EH (cell line): Measurements from ENCODE around the gene MYO1B.
A peak's percentile ranks its signal among the peaks of the same experiment; 100 is the strongest.

Source experiments
- DNase-seq: peaks from one replicate; pipeline ENCODE4 v3.0.0-alpha.2; 2015; ENCODE audit warnings: low read depth

The MYO1B gene

DNA sequence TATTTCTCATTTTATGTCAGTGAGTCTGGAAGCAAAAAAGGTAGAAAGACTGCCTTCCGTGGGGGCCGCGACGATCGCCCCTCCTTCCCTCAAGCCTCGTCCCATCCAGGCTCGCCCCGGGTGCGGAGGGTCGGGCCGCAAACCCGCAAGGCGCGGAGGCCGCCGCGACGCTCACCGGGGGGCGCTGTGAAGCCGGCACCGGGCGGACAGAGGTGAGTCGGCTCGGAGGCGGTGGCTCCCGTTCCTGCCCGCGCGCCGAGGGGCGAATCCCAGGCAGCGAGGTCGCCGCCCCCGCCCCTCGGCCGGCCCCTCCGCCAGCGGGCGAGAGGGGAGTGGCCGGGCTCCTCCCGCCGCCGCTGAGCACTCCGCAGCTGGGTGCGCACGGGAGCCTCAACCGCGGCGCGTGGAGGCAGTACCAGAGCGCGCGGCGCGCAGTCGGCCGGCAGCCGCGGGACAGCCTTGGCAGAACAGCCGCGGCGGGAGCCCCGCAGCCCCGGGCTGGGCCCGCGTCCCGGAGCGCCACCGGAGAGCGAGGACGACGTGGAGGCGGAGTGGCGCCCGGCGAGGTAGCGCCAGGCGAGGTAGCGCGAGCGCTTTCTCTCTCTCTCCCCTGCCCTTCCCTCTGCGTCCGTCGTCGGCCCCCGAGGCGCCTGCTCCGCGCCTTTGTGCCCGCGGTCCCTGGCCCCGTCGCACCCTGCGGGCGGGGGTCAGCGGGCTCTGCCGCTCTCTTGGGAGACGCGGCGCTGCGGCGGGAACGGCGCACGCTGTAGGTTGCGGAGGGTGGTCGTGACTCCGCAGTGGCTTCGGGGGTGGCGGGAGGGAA lies at the start of gene MYO1B:
MYO1B (plus strand) TSS at position 359 of the 823 bp plus-strand sequence. CDS start 31,492 bp downstream, outside the sequence.
- DNase-seq: peak; percentile 84

- no peak for DNase-seq
Measured at GRCh38 chr2:191197096-191197495, 48.1 kb upstream of the MYO1B start.

DNA sequence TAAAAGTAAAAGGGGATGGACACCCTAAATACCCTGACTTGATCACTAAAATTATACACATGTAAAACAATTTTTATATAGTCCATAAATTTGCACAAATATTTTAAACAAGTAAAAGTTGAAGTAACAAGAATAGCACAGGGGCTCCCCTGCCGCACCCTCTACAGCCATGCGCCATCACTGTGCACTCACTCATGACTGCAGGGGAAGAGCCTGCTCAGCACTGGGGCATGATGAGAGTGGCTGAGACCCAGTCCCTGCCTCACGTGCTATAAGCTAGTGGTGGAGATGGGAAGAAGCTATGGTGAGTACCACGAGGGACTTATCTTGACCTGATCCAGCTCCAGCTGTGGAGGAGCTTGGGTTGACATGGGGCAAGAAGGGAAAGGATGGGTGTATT lies 46.9 kb upstream of the MYO1B start:
- no peak for DNase-seq

DNA sequence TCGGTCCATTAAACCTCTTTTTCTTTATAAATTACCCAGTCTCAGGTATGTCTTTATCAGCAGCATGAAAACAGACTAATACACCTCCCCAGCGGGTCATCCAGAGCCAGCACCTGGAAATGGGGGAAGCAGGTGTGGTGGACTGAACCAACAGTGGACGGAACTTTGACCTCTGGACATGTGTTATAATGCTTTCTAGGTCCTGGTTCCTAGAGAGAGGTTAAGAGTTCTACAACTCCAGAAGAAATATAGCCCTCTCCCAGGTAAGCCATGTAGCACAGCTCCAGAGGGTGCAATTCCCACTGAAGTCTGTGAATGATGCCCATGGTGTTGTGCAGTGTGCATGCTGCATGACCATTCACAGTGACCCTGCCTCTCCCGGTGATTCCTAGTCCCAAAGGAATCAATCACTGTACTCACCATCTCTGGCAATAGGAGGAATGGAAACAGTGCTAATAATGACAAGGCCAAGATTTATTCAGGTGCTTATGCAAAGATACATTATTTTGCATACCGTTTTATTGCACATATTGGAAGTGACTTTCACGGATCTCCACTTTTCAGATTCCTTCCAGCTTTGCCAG lies 45.2 kb upstream of the MYO1B start:
- no peak for DNase-seq

- no peak for DNase-seq
Measured at GRCh38 chr2:191200910-191201309, 44.3 kb upstream of the MYO1B start.

GRCh38 chr2:191202209-191202721 lies 42.9 kb upstream of the MYO1B start:
- peak; percentile 86 for DNase-seq

DNA sequence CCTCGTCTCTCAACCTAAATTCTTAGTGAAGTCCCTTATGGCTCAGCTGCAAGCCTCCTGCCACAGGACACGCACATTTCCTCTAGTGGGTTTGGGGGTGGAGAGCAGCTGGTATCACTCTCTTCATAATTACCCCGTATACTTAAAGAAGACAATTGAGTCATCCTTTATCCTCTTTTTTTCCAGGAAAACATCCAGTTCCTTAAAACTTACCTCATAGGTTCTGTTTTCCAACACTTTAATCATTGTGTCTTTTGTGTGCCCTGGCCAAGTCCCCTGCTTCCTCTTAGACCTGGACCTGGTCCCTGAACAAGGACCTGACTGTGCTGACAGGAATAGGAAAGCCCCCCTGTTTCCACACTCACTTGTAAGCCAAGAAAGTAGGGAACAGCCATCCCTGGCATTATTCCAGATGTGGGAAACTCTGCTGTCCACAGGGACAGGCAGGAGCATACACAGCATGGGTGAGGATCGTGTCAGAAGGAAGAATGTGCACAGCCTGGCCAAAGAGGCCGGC lies 42.3 kb upstream of the MYO1B start:
- peak; percentile 81 for DNase-seq

DNA sequence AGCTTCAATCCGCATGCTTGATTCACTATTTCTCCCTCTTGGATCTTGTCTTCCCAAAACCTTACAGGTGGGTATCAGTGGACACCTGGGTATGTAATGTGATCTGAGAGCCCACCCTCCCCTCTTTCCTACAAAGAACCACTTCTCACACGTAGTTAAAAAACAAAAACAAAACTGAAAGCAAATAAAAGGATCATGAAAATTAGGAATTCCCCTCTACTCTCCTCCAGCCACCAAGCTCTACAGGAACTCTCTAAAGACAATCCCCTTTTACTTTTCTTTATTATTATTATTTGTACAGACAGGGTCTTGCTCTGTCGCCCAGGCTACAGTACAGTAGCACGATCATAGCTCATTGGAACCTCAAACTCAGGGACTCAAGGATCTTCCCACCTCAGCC lies 40.8 kb upstream of the MYO1B start:
- no peak for DNase-seq

GRCh38 chr2:191206613-191207471 lies 38.4 kb upstream of the MYO1B start:
- DNase-seq: no peak

- peak; percentile 69 for DNase-seq
Measured at GRCh38 chr2:191209340-191209739, 35.9 kb upstream of the MYO1B start.

GRCh38 chr2:191212119-191212518 lies 33.1 kb upstream of the MYO1B start:
- DNase-seq: no peak

GRCh38 chr2:191213333-191213732 lies 31.9 kb upstream of the MYO1B start:
- DNase-seq: no peak

DNA sequence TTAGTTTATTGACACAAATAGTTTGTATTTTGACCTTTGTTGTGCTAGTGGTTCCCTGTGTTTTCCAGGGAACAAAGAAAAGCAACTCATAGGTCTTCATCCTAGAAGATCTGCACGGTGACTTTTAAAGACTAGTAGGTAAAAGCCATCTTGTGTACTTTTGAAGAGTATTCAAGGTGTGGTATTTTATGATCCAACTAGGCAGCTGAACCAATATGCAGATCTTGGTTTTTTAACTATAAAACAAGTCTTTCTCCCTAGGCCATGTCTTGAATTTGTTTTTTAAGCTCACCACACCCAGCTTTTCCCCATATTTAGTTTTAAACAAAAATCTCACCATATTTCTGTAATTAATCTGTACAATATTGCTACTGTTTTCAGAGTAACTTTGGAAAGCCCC lies 30.0 kb upstream of the MYO1B start:
- DNase-seq: no peak

DNA sequence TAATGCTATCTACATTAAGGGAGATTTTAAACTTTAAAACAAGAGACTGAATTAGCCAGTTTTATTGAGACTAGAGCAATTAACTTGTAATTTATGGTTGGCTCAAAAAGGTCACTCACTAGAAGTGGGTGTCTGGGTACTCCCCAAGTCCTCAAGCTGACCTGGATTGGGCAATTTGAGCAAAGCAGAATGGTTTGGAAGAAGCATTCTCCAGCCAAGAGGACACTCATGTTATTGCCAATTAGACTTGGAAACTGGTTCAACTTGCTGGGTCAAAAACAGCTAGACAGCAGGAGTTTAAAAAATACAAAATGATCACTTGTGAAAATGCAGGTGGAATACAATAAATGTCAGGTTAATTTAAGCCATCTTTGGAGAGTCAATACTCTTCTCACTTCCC lies 29.5 kb upstream of the MYO1B start:
- no peak for DNase-seq

- peak; percentile 84 for DNase-seq
Measured at GRCh38 chr2:191217580-191217979, 27.6 kb upstream of the MYO1B start.

GRCh38 chr2:191218292-191218898 lies 26.8 kb upstream of the MYO1B start:
- peak; percentile 63 for DNase-seq

- DNase-seq: no peak
Measured at GRCh38 chr2:191220671-191221070, 24.5 kb upstream of the MYO1B start.

DNA sequence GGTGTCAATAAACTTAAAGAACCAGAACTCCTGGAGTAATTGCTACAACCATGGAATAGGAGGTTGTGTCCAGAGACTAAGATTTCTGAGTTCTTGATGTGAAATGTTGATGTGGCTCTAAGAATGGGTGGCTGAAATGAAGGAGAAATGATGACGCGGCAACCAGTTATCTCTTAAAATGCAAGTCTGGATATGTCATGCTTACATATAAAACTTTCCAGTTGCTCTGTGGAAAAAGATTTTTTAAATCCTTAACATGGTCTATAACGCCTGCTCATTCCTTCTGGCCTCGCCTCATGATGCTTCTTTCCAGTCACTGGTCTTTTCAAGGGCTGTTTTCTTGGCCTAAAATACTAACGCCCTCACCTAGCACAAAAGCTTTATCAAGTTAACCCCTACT lies 23.5 kb upstream of the MYO1B start:
- no peak for DNase-seq

DNA sequence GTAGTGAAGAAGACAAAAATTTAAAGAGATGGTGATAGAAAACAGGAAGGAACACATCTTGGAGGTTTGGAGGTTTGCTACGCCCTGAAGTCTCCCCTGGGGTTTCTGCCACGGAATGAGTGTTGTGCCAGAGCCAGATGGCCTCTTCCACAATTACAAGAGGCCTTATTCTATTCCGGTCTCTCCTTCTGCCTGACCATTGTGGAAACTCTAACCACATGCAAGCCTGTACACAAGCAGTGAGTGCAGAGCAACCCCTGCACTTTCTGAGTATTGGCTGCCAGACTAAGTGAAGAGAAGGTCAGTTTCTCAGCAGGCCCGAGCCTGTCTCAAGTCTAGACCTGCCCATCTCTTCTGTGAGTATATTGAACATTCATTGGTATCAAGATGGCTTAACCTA lies 22.7 kb upstream of the MYO1B start:
- DNase-seq: no peak

GRCh38 chr2:191222952-191223351 lies 22.3 kb upstream of the MYO1B start:
- DNase-seq: no peak

DNA sequence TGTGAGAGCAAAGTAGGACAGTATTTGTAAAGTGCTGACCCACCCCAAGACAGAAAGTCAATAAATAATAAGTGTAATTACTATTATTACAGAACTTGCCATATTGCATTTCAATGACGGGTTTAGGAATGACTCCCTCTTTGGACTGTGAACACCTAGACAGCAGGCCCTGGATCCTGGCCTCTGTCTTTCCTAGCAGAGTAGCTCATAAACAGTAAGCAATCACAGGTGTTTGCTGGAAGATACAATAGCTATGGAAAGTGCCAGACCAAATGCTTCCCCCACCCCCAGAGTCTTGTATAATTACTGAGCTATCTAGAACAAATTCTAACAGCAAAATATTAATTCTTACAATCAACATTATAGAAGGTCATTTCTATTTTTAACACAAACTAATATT lies 20.1 kb upstream of the MYO1B start:
- DNase-seq: no peak

DNA sequence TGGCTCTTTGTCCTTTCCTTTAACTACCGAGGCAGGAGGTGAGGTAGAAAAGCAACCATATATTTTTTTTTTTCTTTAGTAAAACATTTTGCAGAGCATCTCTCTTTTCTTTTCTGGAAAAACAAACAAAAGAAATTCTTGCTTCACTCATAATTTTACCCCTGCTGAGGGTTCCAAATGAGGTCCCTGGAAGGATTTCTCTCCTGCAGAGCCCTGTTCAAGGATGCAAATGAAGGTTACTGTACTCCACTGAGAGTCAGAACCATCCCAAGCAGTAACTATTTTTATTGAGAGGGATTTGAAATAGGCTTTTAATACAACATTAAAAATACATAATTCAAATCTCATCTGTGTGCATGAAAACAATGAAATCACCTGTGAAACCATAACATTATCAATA lies 19.5 kb upstream of the MYO1B start:
- no peak for DNase-seq
